ENCODE measurements around the gene RAI1.

RAI1 gene

DNA sequence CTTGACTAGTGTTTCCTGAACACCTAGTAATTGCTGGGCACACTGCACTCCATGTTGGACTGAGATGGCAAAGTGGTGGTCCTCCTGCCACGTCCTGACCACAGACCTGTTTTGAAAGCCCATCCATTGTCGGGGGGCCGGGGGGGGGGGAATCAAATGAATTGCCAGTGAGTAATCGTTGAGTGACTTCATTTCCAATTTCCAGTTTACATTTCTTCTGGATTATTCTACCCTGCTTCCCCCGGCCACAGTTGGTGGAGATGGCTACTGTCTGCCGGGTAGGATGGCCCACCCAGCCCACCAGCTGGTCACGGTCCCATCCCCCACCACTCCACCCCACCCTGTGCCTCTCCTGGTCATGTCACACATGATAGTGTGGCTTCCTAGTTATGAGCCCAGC lies 18.2 kb downstream of the RAI1 start:
- DNase-seq: no peak

DNA sequence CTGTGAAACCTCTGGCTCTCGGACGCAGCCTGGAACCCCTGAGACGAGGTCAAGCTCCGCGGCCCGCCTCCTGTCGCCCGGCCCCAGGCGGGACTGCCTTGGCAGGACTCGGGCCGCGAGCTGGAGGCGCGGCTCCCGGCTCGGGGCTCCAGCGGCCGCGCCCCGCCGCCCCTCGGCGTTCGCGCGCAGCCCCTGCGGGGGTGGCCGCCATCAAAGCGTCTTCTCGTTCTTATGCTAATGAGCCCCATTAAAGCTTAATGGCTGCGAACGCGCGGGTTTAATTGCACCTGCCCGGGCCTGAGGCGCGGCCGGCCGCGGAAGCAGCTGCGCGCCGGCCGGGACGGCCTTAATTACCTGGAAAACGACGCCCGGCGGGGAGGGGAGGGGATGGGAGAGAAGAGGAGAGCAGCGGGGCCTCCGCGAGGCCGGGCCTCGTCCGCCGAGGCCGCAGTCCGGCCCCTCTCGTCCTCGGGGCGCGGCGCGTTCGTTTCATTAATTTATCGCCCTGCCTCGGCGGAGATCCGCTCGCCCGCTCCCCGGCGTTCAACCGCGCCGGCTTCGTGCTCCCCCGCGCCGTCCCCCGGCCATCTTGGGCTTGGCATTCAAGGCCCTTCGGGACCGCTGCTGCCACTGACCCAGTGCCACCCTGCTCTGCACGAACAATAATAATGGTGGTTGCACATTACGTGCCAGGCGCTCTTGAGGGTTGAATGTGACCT lies 19.2 kb downstream of the RAI1 start:
- DNase-seq: no peak

DNA sequence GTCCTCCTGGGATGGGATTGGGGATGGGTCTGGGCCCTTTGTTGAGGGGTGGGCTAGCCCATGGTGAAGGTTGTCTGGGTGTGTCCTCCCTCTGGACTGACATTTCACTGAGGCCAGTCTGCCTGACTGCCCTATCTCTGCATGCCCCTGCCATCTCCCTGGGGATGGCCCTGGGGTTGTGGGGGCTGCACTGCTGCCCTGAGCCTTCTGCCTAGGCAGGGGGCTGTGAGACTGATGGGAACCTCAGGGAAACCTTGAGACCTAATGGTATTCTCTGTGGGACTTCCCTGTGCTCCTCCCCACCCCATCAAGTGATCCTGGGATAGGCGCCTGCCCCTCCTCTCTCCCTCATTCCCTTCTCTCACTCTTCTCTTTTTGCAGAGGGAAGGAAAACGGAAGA lies 19.9 kb downstream of the RAI1 start:
- DNase-seq: no peak

DNA sequence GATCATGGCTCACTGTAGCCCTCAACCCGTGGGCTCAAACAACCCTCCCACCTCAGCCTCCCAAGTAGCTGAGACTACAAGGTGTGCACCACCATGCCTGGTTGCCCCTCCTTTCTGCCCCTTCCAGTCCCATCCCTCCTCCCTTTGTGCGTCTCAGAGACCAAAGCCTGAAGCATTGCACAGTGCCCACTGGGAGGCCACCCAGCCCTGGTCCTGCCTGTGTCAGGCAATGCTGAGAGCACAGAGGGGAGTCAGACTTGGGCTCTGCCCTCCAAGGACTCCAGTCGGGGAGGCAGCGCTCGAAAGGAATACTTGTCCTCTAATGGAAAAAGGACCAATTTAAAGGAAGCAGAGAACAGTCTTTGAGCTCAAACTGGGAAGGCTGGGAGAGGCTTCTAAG lies 20.4 kb downstream of the RAI1 start:
- DNase-seq: no peak

DNA sequence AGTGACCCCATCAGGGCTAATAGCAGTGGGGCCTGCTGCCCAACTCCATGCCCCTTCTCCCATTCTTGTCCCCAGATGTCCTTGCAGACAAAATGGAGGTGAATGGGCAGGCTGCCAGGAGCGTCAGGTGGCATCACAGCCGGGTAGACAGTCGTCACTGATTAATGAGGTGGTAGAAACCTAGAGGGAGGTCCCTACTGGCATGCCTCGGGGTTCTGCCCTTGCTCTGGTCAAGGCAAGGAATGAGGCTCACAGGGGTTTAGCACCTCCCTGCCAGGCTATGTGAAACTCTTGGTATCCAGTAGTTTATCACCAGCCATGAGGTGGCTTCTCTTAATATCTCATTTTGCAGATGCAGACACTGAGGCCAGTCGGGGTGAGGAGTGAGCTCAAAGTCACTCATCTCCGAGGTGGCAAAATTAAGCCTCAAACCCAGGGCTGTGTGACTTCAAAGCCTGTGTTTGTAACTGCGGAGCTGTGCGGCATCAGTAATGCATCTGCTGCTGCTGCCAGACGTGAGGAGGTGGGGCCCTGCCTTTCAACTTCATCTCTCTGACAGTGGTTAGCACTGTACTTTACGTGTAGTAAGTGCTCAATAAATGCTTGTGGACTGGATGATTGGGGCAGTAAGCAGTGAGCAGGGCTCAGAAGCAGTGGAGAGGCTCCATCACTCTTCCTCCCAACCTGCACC lies 21.3 kb downstream of the RAI1 start:
- no peak for DNase-seq

DNA sequence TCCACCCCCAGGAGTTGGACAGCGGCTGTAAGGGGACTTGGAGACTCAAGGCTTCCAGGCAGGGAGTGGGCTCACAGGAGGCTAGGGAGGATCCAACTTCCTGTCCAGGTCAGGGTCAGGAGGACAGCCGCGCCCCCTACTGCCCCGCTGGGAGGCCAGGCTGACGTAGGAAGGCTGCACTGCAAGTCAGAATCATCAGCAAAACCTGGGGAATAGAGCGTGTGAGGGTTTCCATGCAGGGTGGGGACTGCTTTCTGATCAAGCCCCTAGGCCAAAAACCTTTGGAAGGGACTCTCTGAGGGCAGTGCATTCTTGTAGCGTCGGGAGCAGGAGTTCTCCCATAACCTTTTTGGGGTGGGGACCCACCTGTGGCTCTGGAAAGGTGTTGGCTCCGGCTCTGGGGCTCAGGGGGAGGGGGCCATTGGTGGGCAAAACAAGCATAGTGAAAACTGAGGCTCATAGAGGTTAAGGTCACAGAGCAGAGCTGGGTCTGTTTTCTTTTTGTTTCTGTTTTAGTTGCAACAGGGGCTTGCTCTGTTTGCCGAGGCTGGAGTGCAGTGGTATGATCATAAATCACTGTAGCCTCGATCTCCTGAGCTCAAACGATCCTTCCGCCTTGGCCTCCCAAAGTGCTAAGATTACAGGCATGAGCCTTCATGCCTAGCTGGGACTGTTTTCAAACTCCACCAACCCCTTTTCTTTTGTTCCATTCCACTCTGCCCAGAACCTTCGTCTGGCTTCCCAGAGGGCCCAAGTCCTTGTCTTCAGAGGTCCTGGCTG lies 22.1 kb downstream of the RAI1 start:
- DNase-seq: no peak

DNA sequence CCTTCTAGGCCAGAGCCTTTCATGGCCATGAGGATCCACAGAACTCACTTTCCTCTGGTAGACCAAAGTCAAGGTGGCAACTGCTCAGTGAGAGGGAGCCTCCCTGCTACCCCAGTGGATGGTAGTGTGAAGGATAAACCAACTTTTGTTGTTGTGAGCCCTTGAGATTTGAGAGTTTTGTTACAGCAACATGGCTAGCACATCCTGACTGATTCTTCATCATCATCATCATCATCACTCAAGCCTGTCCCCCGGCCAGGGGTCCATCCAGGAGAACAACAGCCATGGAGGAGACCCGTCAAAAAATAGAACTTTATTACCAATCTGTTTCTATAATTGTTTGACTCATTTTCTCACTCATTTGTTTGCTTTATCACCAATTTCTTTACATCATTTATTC lies 23.7 kb downstream of the RAI1 start:
- DNase-seq: no peak

DNA sequence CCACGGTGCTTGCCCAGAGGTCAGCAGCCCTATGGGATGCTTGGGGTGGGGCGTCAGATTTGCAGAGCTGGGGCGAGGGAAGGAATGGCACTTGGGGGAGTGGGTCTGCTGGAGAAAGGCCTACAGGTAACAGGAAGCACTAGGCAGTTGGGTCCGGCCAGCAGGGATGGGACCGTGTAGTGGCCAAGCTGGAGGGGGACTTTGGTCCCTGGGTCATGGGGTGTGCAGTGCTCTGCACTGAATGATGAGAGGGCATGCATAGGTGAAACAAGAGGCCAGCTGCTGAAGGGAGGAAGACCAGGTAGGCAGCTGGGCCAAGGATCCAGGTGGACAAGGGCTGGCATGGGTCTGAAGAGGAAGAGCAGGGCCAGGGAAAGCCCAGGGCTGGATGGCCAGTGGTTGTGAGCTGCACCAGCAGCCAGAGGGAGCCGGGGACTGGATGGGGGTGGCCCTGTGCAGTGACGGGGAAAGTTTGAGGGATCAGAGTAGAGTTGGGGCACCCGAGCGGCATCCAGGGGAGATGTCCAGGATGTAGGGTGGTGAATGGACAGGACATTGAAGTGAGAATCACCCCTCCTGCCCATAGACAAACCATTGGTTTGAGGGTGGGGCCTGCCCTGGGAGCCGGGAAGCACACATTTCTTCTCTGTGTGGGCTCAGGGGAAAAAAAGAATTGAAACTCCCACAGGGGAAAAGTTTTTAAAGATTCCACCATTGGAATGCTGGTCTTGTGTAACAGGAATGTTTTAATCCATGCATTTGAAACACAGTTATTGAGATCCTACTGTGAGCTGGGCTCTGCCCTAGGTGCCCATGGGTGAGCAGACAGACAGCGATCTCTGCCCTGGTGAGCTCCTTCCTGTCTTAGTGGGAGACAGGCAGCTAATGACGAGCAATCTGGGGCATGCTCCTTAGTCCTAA lies 25.1 kb downstream of the RAI1 start:
- no peak for DNase-seq

DNA sequence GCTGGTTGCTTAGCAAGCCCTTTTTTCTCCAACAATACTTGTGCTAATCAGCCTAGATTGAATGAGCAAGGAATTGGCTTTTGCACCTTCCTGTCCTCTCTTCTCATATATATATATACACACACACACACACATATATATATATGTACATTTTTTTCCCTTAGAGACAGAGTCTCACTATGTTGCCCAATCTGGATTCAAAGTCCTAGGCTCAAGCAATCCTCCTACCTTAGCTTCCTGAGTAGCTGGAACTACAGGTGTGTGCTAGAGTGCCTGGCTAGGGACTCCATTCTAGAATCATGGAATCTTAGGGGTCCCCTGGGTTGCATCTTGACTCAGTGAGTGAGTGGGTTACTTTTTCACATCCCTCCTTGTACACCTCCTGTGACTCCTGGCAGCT lies 27.0 kb downstream of the RAI1 start:
- DNase-seq: no peak

DNA sequence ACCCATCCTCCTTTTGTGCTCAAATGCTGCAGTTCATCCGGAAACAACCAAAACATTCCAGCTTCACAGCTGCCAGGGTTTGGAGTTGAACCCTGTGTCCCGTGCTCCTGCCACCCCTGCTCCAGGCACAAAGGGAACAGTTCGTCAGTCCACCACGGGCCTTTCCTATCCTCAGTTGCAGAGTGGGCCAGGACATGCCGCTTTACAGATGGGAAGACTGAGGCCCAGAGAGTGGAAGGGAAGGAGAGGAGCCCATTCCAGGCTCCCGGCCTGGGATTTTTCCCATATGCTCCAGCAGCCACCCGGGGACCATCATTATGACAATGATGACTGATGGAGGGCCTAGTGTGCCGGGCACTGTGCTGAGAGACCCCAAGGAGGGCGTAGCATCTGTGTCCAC lies 27.6 kb downstream of the RAI1 start:
- DNase-seq: no peak

DNA sequence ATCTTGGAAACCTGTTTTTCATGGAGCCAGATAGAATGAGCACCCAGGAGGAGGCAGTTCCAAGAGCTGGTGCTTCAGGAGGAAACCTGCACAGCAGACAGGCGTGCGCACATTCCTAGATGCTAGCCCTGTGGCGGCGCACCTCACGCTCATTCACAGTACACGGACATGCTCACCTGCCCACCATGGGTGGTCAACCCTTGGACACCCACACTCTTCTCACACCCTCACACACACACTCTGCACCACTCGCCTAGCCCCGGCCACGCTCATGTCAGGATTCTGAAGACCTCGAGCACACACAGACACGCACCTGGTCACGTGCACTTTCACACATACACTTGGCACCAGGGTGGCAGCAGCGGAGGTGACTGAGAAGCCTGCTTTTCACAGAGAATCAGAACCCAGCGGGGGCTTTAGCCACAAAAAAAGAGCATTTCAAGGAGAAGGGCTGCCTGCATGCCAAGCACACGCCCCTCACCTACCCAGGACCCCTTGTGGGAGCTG lies 28.6 kb downstream of the RAI1 start:
- no peak for DNase-seq

DNA sequence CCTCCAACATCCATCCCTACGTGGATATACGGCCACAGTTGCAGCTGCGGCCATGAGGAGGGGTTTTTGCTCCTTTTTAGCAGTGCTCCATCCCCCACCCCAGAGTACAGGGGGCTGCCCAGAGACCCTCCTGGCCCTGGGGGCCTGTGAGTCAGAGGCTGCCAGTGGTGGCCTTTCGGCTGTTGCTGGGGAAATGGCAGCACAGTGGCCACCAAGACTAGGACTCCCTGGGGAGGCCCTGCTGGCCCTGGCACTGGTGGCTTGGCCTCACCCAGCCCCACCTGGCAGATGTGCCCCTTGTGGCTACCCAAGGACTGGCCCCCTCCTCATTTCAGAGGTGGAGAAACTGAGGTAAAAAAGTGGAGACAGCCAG lies 29.1 kb downstream of the RAI1 start:
- DNase-seq: no peak

DNA sequence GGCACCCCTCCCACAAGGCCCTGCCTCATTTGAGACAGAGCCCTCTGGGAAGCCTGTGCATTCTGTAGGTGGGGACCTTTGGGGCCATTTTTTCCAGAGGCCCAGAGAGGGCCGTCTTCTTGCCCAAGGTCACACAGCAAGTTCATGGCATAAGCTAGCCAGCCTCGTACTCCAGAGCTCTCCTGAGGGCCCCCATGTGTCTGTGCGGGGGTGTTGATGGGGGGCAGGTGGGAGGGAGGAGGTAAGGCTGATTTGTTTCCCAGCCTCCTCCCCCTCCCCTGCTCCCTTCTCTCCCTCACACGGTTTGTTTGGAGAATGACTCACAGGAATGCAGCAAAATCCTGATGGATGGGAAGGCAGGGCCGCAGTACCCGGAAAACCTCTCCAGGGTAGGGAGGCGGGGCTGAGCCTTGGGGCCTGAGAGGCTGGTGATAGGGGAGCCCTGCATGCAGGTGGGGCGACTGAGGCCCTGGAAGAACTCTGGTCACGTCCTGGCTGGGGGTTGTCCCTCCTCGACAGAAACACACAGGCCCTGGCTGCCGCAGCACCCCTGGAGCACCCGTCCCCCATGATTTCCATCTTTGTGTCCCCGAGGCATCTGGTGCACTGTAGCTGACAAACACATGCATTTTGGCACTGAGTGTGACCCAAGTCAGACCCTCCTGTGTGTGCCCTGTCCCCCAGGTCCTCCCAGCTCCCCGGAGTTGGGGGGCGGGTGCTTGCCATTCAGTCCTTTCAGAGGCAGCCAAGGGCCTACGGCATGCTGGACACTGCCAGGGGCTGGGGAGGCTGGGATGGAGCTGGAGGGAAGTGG lies 29.7 kb downstream of the RAI1 start:
- no peak for DNase-seq

DNA sequence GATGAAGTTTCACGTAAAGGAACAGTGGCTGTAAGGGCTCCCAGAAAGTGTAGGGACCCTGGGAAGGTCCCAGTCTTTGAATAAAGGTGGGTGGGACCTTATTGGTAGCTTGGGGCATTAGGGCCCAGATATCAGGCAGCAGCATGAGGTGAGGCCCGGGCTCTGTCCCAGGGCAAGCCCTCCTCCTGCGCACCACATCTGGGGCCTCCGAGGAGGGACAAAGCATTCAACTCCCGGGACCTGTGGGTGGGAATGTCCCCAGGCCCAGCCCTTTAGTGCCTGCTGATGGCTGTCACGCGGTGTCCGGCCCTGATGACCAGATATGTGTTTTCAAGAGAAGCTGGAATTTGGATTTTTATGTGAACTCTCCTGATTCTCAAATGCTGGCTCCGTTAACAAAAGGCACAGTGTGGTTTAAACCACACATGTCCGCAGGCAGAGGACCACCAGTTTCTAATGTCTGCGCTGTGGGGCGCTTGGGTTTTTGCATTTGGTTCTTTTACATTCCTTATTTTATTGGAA lies 30.4 kb downstream of the RAI1 start:
- DNase-seq: no peak

DNA sequence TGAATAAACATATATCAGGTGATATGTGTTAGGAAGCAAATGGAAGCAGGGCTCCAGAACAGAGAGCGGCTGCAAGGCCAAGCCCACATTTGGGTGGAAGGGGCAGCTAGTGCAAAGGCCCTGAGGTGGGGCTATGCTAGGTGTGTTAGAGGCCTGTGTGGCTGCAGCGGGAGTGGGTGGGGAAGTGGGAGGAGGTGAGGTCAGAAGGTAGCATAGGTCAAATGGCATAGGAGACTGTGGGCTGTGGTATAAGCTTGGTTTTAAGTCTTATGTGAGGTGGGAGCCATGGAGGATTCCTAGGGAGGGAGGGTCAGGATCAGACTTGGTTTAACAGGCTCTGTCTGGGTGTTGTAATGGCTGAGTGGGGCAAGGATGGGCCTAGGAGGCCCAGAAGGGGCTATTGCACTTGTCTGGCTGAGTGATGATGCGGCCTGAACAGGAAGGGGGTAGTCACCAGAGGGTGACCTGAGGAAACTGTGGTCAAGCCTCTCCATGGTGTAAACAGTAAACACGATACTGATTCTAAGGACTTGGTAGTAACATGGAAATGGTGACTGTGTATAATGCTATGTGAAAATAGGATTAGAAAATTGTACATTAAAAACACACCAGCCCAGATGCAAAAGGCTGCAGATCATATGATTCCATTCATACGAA lies 31.1 kb downstream of the RAI1 start:
- DNase-seq: no peak

DNA sequence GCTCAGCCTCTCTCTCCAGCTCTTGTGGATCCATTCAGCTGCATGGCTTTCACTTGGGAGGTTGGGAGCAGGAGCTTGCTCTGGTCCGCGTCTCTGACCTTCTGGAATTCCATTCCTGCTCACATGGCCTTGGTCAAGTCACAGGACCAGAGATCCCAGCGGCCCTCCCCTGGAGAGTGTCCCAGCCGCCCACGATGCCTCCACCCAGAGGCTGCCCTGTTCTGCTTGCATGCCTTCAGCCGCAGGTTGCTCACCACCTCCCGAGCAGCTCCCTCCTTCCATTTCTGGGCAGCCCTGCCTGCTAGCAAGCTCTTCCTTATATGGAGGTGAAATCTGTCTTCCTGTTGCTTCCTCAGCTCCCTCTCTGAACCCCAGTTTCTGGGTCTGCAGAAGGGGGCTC lies 32.6 kb downstream of the RAI1 start:
- DNase-seq: no peak

DNA sequence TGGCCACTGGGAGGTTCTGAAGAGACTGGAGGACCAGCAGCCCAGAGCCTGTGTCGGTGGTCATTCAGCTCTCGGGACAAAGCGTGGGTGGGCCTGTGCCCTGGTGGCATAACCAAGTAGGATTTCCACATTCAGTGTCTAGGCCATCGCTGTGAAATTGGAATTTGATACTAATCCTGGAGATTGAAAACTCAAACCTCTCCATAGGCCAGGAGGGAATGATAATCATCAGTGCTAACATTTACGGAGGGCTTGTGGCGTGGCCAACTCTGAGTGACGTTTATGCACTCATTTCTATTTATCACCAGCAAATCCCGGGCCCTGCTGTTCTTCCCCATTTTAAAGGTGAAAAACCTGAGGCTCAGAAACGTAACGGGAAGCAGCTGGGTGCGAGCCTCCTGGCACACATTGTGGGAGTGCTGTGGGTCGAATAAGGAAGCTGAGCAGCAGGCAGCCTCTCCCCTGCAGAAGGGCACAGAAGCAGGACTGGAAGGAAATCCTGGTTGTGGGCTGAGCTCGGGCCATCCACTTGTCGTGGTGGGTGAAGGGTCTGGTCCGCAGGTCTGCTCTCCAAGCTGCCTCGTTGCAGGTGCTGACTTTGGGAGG lies 33.1 kb downstream of the RAI1 start:
- no peak for DNase-seq

DNA sequence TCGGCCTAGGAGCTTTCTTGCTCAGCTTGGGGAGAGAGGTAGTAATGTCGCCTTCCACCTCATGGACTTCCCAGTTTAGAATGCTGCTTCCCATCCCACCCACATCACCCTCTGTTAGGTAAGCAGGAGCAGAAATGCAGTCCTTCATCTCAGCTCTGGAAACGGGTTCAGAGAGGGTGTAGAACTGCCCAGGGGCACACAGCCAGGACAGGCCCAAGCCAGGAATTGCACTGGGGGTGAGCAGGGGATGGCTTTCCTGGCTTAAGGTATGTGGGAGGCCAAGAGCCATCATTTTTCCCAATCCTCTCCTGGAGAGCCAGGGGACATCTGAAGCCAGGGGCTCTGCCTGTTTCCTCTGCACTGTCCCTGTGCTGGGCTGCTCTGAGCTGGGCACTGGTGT lies 33.6 kb downstream of the RAI1 start:
- DNase-seq: no peak

DNA sequence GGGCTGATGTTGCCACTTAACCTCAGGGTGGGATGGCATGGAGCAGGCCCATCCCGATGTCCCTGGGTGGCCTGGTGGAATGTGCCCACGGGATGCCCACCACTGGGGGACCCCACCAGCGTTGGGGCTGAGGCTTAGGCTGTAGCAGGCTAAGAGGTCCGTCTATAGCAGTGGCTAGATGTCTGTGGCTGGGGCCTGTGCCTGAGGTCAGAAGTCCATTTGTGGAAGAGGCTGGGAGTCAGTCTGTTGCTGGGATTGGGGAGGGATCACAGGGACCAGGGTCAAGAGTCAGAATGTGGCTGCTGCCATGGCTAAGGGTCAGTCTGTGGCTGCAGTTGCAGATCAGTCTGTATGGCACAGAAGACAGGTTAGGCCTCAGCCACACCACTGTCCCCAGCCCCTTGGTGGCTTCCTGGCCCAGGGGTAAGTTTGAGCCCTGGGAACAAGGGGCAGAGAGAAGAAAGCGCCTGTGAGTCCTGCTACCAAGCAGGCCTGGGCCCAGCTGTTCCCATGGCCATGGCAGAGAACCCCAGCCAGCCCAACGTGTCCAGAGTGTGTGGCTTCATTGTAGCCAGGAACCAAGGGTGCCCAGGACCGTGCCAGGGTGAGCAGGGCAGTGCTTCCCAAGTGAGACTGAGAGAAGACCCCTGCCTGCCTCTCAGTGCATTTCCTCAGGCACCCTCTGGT lies 35.7 kb downstream of the RAI1 start:
- no peak for DNase-seq

DNA sequence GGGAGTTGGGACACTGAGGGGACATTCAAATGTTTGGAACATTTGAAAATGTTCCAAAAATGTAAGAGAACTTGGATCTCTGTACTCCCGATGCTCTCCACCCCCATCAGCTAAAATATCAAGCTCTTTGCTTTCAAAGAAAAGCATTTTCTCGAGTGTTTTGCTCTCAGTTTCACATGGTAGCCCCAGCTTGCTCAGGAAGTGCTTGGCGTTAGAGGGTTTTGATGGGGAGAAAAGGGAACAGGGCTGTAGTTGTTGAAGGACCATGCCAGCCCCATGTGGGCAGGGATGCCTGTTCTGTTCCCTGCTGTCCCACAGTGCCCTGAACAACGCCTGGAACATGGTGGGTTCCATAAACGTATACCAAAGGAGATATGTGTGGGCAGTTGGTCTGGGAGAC lies 37.0 kb downstream of the RAI1 start:
- DNase-seq: no peak
